Measurements from ENCODE around the gene INAFM2. TPM values are rescaled to one million over a fixed set of nuclear protein-coding genes. Genes with fewer than 3 reads are reported as not detected.
A peak's percentile ranks its signal among the peaks of the same experiment; 100 is the strongest.

The INAFM2 gene
- polyA plus RNA-seq, 3 donors, result 16.9 to 18.0 (median 17.3) TPM

DNA sequence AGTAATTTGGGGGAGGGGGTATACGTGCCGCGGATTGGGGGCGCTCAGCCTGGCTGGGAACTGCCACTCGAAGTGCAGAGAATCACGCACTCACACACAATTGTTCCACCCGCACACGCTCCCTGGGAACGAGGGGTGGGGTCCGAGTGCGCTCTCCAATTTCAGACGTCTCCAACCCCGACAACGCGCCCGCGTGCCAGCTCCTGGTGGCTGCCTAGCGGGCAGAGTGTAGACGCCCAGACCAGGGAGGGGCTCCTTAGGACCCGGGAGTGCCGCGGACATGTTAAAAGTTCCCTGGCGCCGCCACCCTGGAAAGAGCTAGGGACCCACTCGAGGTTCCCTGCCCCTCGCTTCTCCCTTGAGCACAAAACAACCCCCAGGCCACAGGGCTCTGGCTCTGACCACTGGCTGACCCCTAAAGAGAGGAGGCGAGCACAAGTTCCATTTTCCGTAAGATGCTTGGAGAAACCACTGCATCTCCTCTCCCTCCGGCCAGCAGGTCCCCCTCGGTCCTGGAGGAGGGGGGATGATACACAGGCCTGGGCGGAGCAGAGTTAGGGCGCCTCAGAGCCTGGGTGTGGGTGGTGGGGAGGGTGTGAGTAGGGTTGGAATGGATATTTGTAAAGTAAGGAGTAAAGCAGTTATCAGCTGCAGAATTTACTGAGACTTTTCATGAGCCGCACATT lies 39.7 kb upstream of the INAFM2 start:
- DNase-seq (ENCODE audit: extremely low read depth in 1 of 11, low read depth in 9 of 11, low spot score in 4 of 11), result no peak

- DNase-seq (ENCODE audit: extremely low read depth in 1 of 11, low read depth in 9 of 11, low spot score in 4 of 11), result peak in 1 of 11 donors; percentile 54
Observed at GRCh38 chr15:40285151-40285550, 38.3 kb upstream of the INAFM2 start.

DNA sequence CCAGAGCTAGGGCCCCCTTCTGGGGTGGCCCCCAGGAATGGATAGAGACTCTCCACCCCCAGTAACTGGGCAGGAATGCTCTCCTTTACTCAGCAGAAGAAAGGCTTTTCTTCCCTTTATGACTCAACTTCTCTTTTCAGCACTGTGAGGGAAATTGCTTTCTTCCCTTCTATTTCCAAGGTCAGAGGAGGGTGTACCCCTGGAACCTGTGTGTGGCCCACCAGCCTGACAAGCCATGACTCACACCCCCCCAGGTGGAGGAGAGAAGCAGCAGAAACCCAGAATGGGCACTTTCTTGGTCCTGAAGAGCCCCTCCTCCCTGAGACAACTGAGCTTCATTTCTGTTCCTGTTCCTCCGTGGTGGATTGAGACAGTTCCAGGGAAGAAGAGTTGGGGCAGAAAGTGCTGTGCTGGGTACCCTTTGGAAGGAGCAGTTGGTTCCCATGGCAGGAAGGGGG lies 37.9 kb upstream of the INAFM2 start:
- no peak for DNase-seq (ENCODE audit: extremely low read depth in 1 of 11, low read depth in 9 of 11, low spot score in 4 of 11)

- no peak for DNase-seq (ENCODE audit: extremely low read depth in 1 of 11, low read depth in 9 of 11, low spot score in 4 of 11)
Observed at GRCh38 chr15:40286061-40286532, 37.4 kb upstream of the INAFM2 start.

DNA sequence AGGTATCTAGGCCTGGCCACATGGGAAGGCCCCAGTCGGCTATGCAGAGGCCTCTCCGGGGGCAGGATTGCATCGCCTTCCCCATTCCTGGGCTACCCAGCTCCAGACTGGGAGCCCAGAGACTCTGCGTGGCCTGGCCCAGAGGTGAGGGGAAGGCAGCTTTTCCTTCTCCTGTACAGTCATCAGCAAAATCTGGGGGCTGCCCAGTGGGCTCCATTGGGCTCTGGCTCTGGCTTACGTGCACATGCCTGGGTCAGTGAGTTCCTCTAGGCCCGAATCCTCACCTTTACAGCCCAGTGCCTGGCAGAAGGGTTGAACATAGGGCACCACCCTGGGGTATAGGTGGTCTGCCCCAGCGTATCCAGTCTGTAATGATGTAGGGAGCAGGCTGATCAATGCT lies 36.7 kb upstream of the INAFM2 start:
- DNase-seq (ENCODE audit: extremely low read depth in 1 of 11, low read depth in 9 of 11, low spot score in 4 of 11), result no peak

DNA sequence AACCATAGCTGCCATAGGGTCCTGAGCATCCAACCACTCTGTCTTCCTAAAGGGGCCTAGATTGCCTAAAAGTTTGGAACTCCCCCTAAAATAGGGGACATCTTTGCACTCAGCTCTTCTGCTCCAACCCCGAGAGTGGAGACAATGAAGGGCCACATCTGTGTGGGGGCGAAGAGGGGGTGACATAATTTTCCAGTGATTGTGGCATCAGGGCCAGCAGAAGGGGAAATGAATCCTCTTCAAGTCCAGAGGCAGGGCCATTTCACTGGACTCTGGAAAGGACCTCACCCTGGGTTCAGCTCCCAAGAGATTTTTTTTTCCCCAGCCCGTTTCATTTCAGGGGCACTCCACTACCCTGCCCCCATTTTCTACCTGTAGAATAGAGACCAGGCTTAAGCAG lies 36.0 kb upstream of the INAFM2 start:
- no peak for DNase-seq (ENCODE audit: extremely low read depth in 1 of 11, low read depth in 9 of 11, low spot score in 4 of 11)

DNA sequence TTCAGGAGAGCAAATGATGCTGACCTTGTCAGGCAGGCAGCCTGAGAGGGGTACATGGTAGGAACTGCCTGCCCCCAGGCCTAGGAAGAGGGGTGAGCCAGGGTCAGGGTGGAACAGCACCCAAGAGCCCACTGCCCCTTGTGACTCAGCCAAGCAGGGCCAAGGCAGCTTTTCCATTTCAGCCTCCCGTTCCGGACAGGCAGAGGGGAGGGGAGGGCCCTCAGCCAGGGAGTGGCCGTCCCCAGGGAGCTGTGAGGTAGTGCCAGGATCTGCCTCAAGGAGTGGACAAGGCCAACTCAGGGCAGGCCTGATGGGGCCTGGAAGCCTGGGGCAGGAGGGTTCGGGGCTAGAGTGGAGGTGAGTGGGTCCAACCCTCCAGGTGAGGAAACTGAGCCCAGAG lies 35.5 kb upstream of the INAFM2 start:
- DNase-seq (ENCODE audit: extremely low read depth in 1 of 11, low read depth in 9 of 11, low spot score in 4 of 11), result no peak

GRCh38 chr15:40289140-40289775 lies 34.2 kb upstream of the INAFM2 start:
- DNase-seq (ENCODE audit: extremely low read depth in 1 of 11, low read depth in 9 of 11, low spot score in 4 of 11), result no peak

- no peak for DNase-seq (ENCODE audit: extremely low read depth in 1 of 11, low read depth in 9 of 11, low spot score in 4 of 11)
Observed at GRCh38 chr15:40290545-40290917, 33.0 kb upstream of the INAFM2 start.

GRCh38 chr15:40290918-40291574 lies 32.4 kb upstream of the INAFM2 start:
- DNase-seq (ENCODE audit: extremely low read depth in 1 of 11, low read depth in 9 of 11, low spot score in 4 of 11), result peak in 1 of 11 donors; percentile 48

DNA sequence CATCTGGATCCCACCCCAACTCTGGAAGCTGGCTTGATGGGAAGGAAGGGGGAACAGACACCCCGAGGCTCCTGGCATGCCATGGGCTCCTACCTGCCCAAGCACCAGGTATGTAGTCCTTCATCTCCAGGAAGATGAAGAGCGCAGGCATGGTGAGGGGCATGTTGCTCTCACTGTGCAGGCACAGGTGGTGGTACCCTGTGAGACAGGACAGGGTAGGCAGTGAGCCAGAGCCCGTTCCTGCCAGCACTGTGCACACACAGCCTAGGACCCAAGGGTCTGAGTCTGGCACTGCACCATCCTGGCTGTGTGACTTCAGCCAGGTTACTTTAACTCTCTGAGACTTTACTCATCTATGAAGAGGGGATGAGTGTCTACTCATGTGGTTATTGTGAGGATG lies 31.2 kb upstream of the INAFM2 start:
- no peak for DNase-seq (ENCODE audit: extremely low read depth in 1 of 11, low read depth in 9 of 11, low spot score in 4 of 11)

DNA sequence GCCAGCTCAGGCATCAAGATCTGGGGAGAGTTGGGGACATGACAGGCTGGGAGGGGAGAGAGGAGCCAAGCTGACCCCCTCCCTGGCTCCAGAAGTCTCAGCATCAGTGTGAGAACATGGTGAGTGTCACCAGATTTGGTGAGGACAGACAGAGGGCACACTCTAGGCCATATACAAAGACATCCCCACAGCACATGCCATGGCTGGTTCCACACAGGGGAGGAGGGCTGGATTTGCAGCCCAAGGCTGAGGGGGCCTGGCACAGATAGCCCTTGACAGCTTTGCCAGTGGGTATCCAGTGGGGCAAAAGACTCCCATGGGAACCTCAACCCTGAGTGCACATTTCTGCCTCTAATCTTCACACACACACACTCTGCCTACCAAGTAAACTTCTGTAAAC lies 30.5 kb upstream of the INAFM2 start:
- no peak for DNase-seq (ENCODE audit: extremely low read depth in 1 of 11, low read depth in 9 of 11, low spot score in 4 of 11)

GRCh38 chr15:40293905-40294895 lies 29.3 kb upstream of the INAFM2 start:
- no peak for DNase-seq (ENCODE audit: extremely low read depth in 1 of 11, low read depth in 9 of 11, low spot score in 4 of 11)

DNA sequence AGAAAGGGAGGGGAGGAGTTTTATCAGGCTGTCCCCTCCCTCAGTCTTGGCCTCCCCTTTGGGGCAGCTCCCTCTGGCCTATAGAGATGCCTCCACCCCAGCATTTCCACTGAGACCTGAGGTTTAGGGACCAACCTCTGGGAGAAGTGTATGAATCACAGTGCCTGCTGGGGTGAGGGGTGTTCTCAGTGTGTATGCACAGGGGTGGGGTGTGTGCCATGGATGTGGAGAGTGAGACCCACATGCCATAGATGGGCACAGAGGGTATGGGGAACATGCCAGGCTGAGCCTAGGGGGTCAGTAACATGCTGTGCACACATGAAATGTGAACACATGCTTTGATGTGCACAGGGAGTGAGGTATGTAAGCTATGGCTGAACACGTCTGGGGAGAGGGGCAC lies 28.2 kb upstream of the INAFM2 start:
- no peak for DNase-seq (ENCODE audit: extremely low read depth in 1 of 11, low read depth in 9 of 11, low spot score in 4 of 11)

DNA sequence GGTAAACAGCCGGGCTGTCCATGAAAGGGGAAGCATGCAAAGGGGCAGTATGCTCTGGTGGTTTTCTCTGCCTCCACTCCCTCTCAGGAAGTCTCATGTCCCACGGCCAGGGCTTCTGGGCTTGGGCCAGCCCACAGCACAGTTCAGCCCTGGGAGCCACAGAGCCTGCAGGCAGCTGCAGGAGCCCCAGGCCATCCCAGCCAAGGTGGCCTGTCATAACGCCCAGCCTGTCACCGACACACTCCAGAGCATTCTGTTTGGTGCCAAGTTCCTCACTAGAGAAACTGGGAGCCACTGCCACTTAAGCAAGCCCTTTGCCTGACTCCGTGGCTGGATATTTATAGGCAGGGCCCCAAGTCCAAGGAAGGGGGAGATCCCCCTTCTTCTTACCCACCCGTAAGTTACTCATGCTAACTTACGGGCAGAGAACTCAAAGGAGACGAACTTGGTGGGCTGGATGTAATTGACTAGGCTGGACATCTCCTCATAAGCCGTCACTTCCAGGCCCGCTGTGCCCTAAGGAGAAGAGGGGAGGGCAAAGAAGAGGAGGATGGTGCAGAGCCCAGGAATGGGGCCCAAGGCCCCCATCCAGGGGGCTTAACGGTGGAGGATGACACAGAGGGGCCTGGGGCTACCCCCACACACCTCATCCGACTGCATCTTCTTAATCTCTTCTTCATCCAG lies 27.5 kb upstream of the INAFM2 start:
- no peak for DNase-seq (ENCODE audit: extremely low read depth in 1 of 11, low read depth in 9 of 11, low spot score in 4 of 11)

- DNase-seq (ENCODE audit: extremely low read depth in 1 of 11, low read depth in 9 of 11, low spot score in 4 of 11), result no peak
Observed at GRCh38 chr15:40296561-40297230, 26.8 kb upstream of the INAFM2 start.

GRCh38 chr15:40297356-40297755 lies 26.1 kb upstream of the INAFM2 start:
- no peak for DNase-seq (ENCODE audit: extremely low read depth in 1 of 11, low read depth in 9 of 11, low spot score in 4 of 11)

Data from renal cortex interstitium (tissue), 11 donors.